HepG2 (cell line): ENCODE results near the gene PA2G4. TPM values are rescaled to one million over a fixed set of nuclear protein-coding genes. Genes with fewer than 3 reads are reported as not detected.

Source experiments
- EEA1 ChIP-seq: sonication (generic); formaldehyde crosslinking; IDR thresholded peaks from 2 replicates; pipeline ENCODE4 v1.5.1; 2020; ENCODE audit warnings: mild to moderate bottlenecking, missing genetic modification reagents, borderline replicate concordance
- FOSL2 ChIP-seq: sonication (generic); formaldehyde crosslinking; IDR thresholded peaks from 2 replicates; pipeline ENCODE4 v1.4.0; 2020; ENCODE audit warnings: missing genetic modification reagents
- GFI1 ChIP-seq: sonication (generic); formaldehyde crosslinking; IDR thresholded peaks from 2 replicates; pipeline ENCODE4 v1.5.0; 2020; ENCODE audit warnings: missing genetic modification reagents, mild to moderate bottlenecking, borderline replicate concordance
- HHEX ChIP-seq: IDR thresholded peaks from 2 replicates; pipeline ENCODE4 v1.6.1; 2016; ENCODE audit warnings: control low read depth
- HMG20A ChIP-seq: IDR thresholded peaks from 2 replicates; pipeline ENCODE4 v1.6.1; 2016; ENCODE audit warnings: borderline replicate concordance
- HNRNPH1 ChIP-seq: fragments of 200-400 bp; formaldehyde crosslinking; optimal IDR thresholded peaks from 2 replicates; pipeline ENCODE3; 2017; ENCODE audit warnings: mild to moderate bottlenecking, low read depth, low read length
- IRF2 ChIP-seq: IDR thresholded peaks from 2 replicates; pipeline ENCODE4 v1.6.1; 2018; ENCODE audit warnings: missing genetic modification reagents, missing compliant biosample characterization
- MIER2 ChIP-seq: IDR thresholded peaks from 2 replicates; pipeline ENCODE4 v1.6.1; 2016; ENCODE audit warnings: missing biosample characterization, missing genetic modification reagents
- MXD1 ChIP-seq: sonication (generic); formaldehyde crosslinking; IDR thresholded peaks from 2 replicates; pipeline ENCODE4 v1.4.0; 2020; ENCODE audit warnings: mild to moderate bottlenecking, missing genetic modification reagents
- RFX3 ChIP-seq: IDR thresholded peaks from 2 replicates; pipeline ENCODE4 v1.6.1; 2016; ENCODE audit warnings: missing biosample characterization, missing genetic modification reagents
- ZNF251 ChIP-seq: sonication (generic); formaldehyde crosslinking; IDR thresholded peaks from 2 replicates; pipeline ENCODE4 v1.9.0; 2021; ENCODE audit warnings: mild to moderate bottlenecking, missing genetic modification reagents
- ZNF362 ChIP-seq: sonication (generic); formaldehyde crosslinking; IDR thresholded peaks from 2 replicates; pipeline ENCODE4 v1.4.0; 2020; ENCODE audit warnings: missing genetic modification reagents, mild to moderate bottlenecking, borderline replicate concordance
- ZNF598 ChIP-seq: sonication (generic); formaldehyde crosslinking; IDR thresholded peaks from 2 replicates; pipeline ENCODE4 v1.5.1; 2020; ENCODE audit warnings: mild to moderate bottlenecking, missing genetic modification reagents, borderline replicate concordance
- ZNF614 ChIP-seq: IDR thresholded peaks from 2 replicates; pipeline ENCODE4 v1.6.1; 2018; ENCODE audit warnings: missing biosample characterization, missing genetic modification reagents, inconsistent platforms, borderline replicate concordance
- ZSCAN30 ChIP-seq: sonication (generic); formaldehyde crosslinking; IDR thresholded peaks from 2 replicates; pipeline ENCODE4 v1.5.0; 2020; ENCODE audit warnings: mild to moderate bottlenecking, missing genetic modification reagents
- polyA plus RNA-seq, 8 experiments: library from polyadenylated mRNA; depleted of rRNA in 3 of 8; stranded (reverse) in 7 of 8; unstranded in 1 of 8; fragments of >200 nt; fragmentation: Illumina TruSeq in 4 of 8; extraction: Trizol in 4 of 8; gene quantifications; 2 replicates each; pipeline versions ENCODE4 v1.2.1 to v1.2.3, GENCODE V29; 2011 to 2016; ENCODE audit warnings: low read depth in 4 of 8, missing spikeins in 1 of 8, mixed read lengths in 1 of 8; ENCODE audit not compliant: insufficient read depth in 1 of 8
- total RNA-seq, 5 experiments: library from RNA; depleted of rRNA; stranded (reverse); fragments of >200 nt; fragmentation: Illumina TruSeq; extraction: Trizol; gene quantifications; 2 replicates each; pipeline ENCODE4 v1.2.3, GENCODE V29; 2016; ENCODE audit warnings: low read depth in 1 of 5
- TF ChIP-seq, protein P1 (sequence below), 2 experiments: fragments of 450-650 bp in 1 of 2; sonication (generic) in 1 of 2; formaldehyde crosslinking in 1 of 2; IDR thresholded peaks; 2 replicates each; pipeline versions ENCODE4 v1.6.1 to v1.8.0; 2016 to 2022; ENCODE audit warnings: antibody characterized with exemption in 1 of 2, mild to moderate bottlenecking in 1 of 2, missing genetic modification reagents in 1 of 2
- TF ChIP-seq, protein P2 (sequence below): sonication (generic); formaldehyde crosslinking; IDR thresholded peaks from 2 replicates; pipeline ENCODE4 v1.9.0; 2021; ENCODE audit warnings: missing genetic modification reagents, borderline replicate concordance

Gene PA2G4
- total and polyA plus RNA-seq, 2 of the 13 experiments (the other 11 are each of a cell fraction or from before 2014, with no cell fraction given) = 147 to 240 TPM

DNA sequence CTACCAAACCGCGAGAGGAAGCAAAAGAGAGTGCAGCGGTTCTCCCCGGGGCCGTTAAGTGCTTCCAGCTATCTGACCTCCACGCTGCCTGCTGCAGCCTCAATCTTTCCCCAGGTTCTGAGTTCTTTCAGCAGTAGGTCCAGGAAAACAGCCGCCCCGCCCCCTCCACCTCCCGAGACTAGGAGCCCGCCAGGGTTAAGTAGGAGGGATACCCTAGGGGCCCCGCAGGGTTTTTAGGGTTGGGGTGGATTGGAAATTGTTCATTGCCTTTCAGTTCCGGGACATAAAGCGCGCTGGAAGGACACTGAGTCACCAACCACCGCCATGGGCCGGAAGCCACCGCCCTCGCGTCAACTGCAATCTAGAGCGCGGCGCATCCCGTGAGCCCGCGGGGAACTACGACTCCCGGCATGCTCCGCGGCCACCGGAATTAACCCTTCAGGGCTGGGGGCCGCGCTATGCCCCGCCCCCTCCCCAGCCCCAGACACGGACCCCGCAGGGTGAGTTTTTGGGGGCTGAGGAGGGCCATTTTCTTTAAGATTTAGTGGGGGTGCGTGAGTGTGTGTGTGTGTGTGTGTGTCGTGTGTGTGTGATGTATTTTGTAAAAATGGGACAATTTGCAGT lies 47.9 kb downstream of the PA2G4 start, which contains the start of gene MYL6B (continued):
- TF ChIP-seq, protein P1, sequence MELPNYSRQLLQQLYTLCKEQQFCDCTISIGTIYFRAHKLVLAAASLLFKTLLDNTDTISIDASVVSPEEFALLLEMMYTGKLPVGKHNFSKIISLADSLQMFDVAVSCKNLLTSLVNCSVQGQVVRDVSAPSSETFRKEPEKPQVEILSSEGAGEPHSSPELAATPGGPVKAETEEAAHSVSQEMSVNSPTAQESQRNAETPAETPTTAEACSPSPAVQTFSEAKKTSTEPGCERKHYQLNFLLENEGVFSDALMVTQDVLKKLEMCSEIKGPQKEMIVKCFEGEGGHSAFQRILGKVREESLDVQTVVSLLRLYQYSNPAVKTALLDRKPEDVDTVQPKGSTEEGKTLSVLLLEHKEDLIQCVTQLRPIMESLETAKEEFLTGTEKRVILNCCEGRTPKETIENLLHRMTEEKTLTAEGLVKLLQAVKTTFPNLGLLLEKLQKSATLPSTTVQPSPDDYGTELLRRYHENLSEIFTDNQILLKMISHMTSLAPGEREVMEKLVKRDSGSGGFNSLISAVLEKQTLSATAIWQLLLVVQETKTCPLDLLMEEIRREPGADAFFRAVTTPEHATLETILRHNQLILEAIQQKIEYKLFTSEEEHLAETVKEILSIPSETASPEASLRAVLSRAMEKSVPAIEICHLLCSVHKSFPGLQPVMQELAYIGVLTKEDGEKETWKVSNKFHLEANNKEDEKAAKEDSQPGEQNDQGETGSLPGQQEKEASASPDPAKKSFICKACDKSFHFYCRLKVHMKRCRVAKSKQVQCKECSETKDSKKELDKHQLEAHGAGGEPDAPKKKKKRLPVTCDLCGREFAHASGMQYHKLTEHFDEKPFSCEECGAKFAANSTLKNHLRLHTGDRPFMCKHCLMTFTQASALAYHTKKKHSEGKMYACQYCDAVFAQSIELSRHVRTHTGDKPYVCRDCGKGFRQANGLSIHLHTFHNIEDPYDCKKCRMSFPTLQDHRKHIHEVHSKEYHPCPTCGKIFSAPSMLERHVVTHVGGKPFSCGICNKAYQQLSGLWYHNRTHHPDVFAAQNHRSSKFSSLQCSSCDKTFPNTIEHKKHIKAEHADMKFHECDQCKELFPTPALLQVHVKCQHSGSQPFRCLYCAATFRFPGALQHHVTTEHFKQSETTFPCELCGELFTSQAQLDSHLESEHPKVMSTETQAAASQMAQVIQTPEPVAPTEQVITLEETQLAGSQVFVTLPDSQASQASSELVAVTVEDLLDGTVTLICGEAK (IDR thresholded peaks at IDR 0.05) = no peak
- TF ChIP-seq, protein P1 (CRISPR knock-in tag; IDR thresholded peaks at IDR 0.05) = peak; percentile 37; the same call in 1 of the 2 replicates
- TF ChIP-seq MIER2 (CRISPR knock-in tag) = no peak
- no peak for TF ChIP-seq ZNF362 (CRISPR knock-in tag)
- TF ChIP-seq ZNF614 (CRISPR knock-in tag) = no peak; the same call in 1 of the 2 replicates
- TF ChIP-seq EEA1 (CRISPR knock-in tag) = no peak
- TF ChIP-seq, protein P2, sequence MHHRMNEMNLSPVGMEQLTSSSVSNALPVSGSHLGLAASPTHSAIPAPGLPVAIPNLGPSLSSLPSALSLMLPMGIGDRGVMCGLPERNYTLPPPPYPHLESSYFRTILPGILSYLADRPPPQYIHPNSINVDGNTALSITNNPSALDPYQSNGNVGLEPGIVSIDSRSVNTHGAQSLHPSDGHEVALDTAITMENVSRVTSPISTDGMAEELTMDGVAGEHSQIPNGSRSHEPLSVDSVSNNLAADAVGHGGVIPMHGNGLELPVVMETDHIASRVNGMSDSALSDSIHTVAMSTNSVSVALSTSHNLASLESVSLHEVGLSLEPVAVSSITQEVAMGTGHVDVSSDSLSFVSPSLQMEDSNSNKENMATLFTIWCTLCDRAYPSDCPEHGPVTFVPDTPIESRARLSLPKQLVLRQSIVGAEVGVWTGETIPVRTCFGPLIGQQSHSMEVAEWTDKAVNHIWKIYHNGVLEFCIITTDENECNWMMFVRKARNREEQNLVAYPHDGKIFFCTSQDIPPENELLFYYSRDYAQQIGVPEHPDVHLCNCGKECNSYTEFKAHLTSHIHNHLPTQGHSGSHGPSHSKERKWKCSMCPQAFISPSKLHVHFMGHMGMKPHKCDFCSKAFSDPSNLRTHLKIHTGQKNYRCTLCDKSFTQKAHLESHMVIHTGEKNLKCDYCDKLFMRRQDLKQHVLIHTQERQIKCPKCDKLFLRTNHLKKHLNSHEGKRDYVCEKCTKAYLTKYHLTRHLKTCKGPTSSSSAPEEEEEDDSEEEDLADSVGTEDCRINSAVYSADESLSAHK (CRISPR knock-in tag) = no peak
- TF ChIP-seq ZNF598 (CRISPR knock-in tag) = no peak
- peak; percentile 81; the same call in 1 of the 2 replicates for TF ChIP-seq IRF2
- TF ChIP-seq HHEX (CRISPR knock-in tag) = no peak
- peak; percentile 91 for TF ChIP-seq FOSL2 (CRISPR knock-in tag)
- no peak for TF ChIP-seq RFX3 (CRISPR knock-in tag)
- TF ChIP-seq MXD1 (CRISPR knock-in tag) = no peak; the same call in 1 of the 2 replicates
- TF ChIP-seq HMG20A (CRISPR knock-in tag) = no peak
- no peak for TF ChIP-seq ZNF251
- TF ChIP-seq HNRNPH1 = no peak
- TF ChIP-seq ZSCAN30 (CRISPR knock-in tag) = no peak
- TF ChIP-seq GFI1 = 0 out of 2 replicates have a peak, but pooled peaks have one; percentile 26
